SIG-M5 treated with dmso at 0.1 percent for 504 hours (cell line): Measurements from ENCODE around the gene BDKRB1.

Experiments
- DNase-seq: peaks from one replicate; lab custom pipeline; 2025; ENCODE audit not compliant: unreplicated experiment; lab: John Stamatoyannopoulos, UW

Gene BDKRB1

DNA sequence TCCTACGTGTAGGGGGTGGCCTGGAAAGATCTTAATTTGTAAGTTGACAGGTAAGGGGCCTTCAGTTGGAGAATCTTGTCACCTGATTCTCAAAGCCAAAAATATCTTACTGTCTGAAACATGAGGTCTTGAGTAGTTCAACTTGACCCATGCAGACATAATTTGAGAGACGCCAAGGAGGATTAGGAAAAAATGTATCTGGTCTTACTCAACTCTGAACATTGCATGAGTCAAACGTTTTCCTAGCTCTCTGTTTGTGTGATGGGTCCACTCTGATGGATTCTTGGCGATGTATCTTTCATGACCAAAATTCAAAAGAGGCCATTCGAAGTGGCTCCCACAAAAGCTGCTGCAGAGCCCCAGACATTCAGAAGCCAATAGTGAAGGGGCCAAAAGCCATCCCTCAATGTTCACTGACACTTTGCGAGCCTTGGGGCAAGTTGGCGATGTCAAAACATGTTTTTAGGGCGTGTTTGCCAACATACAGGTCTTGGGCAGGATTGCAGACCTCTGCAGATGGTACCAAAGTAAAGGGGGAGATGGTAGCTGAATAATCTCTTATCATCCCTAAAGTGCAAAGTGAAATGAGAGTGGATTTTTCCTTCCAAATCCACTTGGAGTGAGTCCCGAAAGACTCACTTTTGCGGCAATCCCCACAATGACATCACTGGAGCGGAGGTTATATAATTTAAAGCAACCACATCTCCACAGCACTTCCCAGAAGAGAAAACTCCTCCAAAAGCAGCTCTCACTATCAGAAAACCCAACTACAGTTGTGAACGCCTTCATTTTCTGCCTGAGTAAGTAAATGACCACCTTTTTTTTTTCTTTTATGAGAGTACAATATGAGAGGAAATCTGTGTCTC lies at the start of gene BDKRB1:
TSS of gene BDKRB1 (plus strand) at position 710 of the 866 bp plus-strand sequence. CDS start 7,473 bp downstream, outside the sequence.
- no peak for DNase-seq

DNA sequence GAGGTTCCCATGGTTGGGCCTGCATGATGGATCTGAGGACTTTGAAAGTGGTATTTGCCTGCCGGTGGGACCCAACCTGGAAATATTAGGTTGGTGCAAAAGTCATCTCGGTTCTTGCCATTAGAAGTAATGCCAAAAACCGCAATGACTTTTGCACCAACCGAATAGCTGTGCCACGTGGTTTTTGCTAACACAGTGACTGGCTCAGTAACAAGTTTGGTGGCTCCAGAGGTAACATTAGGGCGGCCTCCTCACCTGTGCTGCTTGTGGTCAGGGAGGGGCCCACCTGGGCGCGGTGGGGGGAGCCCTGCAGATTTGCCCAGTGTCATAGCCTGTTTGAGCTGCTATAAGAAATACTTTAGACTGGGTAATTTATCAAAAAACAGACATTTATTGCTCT lies 49.5 kb upstream of the BDKRB1 start:
- DNase-seq = no peak

DNA sequence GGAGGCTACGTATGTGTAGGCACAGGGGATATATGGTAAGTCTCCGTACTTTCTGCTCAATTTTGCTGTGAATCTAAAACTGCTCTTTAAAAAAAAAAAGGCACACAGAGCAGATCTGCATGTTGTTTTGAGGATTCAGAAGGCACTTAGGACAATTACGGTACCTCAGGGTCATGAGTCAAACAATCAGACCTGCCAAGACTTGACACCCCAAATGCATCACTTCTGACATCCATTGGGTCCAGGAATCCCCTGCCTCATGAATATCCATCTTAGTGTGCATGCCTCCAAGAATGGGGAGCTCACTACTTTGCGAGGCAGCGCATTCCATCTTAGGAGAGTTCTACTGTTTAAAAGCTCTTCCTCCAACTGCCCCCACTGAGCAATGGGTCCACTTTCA lies 48.3 kb upstream of the BDKRB1 start:
- no peak for DNase-seq

DNA sequence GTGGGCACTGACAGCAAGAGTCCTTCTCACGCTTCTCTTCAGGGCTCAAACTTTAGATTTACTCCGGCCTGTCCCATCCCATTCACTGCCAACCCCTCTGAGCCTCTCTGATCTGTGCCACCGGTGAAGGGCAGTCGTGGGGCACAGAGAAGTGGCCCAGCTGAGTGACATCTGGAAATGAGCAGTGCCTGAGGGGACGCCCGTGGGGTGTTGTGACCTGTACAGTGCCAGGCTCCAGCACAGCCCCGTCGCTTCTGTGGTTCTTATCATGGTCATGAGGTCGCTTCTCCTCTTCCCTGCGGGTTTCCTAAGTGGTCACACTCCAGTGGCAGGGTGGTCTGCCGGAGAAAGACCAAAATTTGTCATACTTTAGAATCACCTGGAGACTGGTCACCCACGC lies 47.3 kb upstream of the BDKRB1 start:
- no peak for DNase-seq

DNA sequence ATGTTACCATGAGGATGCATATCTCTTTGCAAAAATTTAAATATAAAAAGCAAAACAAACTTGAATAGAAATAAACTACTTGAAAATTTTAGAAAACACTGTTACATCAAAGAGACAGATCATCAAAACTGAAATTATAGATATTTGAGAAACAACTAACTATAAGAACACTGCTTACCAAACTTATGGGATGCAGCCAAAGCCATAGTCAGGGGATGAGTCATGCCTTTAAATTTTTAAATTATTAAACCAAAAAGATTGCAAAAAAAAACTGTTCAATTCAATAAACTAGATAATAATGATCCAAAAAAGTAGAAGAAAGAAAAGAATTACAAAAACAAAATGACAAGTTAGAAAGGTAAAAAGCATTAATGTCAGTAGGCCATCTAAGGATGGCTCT lies 43.9 kb upstream of the BDKRB1 start:
- no peak for DNase-seq

DNA sequence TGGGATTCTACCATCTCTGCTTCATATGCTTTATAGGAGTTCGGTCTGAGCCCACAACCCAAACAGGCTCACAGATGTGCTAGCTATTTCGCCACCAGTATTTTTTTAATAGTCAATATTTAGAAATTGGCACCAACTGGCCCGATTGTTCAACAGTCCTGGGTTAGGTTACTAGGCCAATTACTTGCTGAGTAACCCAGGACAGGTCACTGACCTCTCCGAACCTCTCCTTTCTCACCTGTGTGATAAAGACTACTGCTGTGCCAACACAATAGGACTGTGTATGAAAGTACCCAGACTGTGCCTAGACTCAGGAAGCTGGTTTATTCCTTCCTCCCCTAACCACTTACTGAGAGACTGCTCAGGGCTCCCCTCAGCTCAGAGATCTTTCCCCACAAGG lies 43.1 kb upstream of the BDKRB1 start:
- no peak for DNase-seq

DNA sequence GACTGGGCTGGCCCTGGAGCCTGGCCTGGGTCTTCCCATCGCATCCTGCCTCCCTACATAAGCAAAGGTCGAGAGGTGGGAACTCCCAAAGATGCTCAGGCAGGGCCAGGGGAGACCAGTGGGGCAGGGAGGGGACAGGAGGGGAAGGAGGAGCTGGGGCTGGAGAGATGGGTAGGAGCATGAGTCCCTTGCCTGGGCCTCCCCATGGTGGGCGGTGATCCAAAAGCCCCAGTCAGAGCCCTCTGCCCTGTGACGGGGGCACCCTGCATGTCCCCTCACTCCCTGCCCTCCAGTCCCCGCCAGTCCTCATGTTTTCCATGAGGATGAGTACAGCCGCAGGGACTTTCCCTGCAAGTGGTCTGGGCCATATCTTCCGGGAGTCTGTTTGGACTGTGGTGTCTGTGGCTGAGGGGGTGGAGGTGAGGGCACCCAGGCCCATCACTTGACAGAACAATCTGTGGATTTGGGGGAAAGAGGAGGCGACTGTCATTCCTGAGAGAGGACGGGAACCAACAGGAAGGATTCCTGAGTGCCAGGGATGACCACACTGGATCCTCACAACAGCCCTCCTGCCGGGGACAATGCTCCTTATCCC lies 42.0 kb upstream of the BDKRB1 start:
- no peak for DNase-seq

DNA sequence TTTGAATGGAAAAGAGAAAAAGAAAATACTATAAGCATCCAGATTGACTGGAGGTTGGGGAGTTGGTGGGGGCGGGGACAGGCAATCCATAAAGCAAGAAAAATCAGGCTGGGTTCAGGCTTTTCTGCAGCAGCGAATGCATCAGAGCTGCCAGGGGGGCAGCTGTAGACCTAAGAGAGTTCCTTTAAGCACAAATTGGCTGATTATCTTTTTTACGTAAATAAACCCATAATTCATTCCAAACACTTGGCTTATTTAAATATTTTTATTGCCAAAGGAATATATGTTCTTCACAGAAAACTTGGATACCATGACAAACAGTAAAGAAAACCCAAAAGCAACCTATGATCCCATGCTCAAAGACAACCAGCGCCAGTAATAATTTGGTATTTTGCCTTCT lies 41.2 kb upstream of the BDKRB1 start:
- no peak for DNase-seq

DNA sequence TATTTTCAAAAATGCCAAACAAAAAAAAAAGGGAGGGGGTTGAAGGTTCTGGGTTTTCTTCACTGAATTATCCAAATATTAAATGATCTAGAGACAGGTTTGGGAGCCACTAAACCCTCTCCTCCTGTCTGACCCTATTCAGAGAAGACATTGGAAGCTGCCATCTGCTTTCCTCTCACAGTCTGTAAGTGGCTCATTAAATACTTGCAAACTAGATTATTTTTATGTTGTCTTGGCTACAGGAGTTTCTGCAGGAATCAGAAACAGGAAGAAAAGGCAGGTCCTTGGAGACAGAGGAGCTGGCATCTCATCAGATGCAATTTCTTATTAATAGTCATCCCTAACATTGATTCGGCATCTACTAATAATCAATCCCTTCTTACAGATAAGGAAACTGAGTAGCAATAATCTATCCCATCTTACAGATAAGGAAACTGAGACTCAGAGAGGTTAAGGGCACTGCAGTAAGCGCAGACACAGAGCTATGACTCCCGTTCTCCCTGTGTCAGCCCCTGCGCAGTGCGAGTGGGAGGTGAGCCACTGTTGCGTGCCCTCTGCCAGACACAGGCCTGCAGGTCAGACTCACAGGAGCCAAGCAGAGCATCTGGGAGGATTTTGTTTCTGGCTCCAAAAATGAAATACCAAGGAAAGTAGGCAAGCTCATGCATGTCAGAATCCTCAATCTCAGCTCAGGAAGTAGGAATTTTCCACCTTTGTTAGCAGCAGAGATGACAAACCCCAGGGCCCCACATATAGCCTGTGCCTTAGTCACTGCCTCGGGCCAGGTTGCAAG lies 40.4 kb upstream of the BDKRB1 start:
- DNase-seq = no peak

DNA sequence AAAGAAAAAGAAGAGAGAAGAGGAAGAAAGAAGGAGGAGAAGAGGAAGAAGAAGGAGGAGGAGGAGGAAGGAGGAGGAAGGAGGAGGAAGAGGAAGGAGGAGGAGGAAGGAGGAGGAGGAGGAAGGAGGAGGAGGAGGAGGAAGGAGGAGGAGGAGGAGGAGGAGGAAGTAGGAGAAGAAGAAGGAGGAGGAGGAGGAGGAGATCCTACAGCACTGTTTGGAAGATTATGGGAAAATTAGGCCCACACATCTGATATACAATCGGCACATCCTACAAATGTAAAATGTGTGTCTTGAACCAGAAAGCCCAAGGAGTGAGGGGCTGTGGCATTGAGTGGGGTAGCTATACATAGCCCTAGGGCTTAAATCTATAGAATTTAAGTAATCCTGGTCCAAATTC lies 39.4 kb upstream of the BDKRB1 start:
- DNase-seq = no peak

DNA sequence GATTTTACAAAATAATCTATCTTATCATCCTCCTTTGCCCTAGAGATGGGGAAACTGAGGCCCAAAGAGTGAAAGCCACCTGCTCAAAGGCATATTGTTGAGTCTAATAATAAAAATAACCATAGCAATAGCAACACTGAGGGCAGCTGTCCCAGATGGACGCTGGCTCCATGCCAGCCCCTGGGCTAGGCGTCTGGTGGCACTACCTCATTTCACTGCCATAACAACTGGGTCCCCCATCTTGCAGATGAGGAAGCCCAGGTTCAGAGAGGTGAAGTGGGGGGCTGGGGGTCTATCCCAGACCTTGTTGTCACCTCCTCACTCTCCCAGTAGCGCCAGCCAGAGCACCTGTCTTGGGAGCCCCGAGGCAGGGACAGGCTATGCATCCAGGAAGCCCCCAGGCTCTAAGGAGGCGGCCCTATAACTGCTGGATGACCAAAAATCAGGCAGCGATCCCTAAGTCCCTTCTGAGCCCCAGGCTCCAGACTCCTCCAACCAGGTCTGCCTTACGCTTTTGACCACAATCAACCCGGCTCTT lies 38.6 kb upstream of the BDKRB1 start:
- no peak for DNase-seq

DNA sequence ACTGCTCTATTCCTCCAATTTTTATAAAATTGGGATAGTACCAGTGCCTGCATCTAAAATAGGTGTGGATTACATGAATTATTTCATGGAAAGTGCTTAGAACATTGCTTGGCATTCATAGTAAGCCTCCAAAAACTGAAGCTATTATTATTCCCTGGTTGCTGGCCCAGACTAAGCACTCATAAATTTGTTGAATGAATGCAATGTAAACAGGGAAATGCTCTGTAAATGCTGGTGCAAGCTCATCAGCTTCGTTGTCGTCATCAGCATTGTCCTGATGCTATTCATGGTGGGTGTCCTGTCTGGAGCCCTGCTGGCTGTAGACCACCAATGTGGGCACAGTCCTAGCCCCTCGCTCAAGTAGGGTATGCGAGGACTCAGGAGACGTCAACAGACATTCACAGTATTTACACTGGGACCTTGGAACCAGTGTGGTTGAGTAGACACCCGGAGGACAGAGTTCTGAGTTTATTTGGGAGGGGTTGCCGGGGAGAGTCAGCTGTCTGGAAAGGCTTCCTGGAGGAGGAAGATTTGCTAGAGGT lies 34.8 kb upstream of the BDKRB1 start:
- DNase-seq = no peak

DNA sequence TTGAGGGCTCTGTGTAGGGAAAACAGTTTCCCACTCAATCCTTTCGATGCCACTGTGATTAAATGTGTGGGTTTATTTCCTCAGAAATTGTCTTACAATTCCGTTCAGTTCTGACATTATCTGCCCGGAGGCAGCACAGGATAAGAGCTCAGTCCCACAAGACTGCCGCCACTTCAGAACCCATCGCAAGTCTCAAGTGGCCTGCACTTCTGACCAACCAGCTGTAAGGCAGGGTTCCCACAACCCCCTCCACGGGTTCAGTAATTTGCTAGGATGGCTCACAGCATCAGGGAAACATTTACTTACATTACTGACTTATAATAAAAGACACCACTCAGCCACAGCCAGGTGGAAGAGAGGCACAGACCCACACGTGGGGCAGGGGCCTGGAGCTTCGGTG lies 34.2 kb upstream of the BDKRB1 start:
- no peak for DNase-seq

DNA sequence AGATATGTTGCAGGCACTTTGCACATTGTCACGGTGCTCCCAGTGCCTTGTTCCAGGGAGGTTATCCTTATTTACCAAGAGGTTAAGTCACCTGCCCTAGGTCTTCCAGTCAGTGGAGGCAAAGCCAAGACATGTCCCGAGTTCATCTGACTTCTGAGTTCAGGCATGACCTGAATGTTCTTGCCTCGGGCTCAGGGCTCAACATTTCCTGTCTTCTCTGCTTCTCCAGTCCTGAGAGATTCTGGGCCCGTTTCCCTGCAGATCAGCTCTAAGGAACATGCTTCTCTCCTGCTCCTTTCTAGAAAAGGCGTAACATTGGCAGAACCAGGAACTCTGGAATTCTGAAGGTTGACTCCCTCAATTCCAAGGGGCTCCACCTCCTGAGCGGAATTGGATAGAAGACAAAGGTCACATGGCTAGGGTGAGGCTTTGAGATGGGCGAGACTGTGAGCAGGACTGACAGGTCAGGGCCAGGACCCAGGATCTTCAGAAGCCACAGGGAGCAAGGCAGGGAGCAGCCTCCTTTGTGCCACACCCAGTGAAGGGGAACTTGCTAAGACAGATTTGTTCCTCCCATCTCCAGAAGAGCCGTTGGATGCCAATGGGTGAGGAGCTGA lies 31.4 kb upstream of the BDKRB1 start:
- no peak for DNase-seq

DNA sequence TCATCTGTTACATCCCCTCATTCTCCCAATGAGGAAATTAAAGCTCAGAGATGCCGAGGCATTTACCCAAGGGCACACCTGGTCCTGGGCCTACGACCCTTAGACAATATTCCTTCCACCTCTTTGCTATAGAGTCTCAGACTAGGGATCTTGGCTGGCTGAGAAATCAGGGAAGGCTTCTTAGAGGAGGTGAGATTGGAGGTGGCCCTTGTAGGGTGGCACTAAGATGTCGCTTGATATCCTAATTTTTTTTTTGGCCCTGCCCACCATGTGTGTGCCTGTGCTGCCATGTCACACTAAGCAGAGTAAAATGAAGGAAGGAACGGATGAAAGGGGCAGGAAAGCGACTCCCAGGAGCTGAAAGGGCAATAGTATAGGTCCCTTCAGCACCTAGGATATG lies 30.8 kb upstream of the BDKRB1 start:
- DNase-seq = no peak

DNA sequence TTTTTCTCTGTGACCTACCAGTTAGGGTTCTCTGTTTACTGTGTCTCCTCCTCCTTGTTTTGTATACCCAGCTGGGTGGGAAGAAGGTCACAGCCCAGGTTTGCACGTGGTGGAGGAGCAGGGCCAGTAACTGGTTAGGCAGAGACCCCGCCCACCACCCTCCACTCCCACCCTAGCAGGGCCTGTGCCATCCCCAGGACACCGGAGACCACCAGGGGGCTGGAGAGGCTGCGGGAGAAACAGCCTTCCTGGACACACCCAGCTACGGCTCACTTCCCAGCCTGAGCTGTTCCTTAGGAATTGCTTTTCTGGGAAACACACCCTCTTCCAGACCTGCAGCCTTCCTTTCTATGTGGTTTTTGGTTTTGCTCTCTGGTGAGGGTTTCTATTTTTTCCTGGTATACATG lies 30.3 kb upstream of the BDKRB1 start:
- no peak for DNase-seq

DNA sequence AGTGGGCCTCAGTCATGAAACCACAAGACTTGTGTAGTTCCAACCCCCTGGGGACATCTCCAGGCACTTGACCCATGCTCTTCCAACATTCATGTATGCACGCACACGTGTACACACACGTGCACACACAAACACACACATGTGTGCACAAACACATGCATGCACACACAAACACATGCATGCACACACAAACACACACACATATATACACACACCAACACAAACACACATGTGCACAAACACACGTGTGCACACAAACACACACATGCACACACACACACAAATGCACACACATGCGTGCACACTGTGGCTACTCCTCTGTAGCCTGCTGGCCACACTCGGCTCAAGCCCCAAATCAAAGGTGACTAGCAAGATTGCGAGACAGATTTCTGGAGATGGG lies 28.6 kb upstream of the BDKRB1 start:
- no peak for DNase-seq

DNA sequence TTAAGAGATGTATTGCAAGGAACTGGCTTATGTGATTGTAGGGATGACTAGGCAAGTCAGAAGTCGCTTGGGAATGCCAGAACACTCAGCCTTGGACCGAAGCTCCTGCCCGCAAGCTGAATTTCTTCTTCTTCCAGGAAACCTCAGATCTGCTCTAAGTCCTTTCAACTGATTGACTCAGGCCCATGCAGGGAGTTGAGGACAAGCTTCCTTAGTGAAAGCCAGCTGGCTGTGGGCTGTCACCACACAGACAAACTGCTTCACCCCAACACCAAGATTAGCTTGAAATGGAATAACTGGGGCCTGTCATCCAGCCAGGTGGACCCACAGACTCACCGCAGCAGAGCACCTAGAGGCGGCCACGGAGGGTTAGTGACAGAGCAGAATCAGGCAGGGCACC lies 26.7 kb upstream of the BDKRB1 start:
- no peak for DNase-seq

DNA sequence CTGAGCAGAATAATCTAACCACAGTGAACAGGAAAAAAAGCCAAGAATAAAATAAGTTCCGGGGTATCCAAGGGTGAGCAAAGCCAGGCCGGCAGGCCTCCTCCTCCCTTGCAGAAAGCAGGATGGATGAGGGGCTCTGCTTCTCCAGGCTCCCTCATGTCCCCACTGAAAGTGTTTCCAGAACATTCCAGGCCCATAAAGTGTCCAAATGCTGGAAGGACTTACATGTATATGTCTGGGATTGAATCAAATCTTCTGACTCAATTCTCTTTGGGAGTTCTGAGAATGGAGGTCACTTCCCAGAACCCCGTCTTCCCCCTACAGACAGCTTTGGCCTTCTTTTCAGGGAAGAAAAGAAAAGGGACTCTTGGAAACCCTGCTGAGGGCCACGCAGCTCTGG lies 25.0 kb upstream of the BDKRB1 start:
- no peak for DNase-seq

DNA sequence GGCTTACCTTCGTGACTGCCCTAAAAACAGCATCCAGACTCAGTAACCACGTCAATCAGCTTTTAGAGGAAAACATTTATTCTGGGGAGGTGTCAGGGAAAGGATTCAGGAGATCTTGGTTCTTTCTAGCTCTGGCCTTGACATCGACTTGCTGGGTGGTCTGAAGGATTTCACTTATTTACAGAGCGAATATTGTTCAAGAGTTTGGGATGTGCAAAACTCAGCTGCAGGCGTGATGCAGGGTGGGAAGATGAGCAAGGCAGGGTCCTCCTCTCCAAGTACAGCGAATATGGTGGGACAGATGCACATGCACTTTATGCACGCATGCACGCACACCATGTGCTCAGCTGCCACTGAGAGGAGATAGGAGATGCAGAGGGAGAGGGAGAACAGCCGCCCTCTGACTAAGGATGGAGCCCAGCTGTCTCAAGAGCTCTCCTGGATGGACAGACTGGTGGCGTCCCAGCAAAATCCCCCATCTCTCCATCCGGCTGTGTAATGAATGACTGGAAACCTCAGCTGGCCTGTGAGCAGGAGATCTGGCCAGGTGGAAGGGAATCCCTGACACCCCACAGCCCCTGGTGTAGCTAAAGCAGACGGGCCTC lies 24.4 kb upstream of the BDKRB1 start:
- DNase-seq = no peak

DNA sequence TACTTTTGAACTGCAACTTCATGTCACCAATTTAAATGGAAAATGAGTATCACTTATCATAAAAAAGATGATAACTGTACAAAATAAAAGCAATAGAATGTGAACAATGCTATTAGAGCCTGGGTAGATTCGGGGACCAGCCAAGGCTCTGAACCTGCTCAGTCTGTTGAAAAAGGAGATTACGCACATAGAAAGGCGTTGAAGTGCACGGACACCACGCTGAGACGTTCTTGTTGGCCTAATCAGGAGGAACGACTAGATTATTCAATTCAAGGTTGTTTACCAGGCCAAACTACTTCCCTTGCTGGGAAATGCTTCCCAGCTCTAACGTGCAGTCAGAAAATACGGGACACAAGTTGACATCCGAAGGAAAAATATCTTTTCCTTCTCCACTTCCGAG lies 23.5 kb upstream of the BDKRB1 start:
- no peak for DNase-seq
